Loucy (cell line): ENCODE data around the gene IQCC.

ENCODE experiments used
- H2AFZ ChIP-seq: fragments of 200-600 bp; sonication (generic); 2 replicates; pipeline ENCODE4 v1.6.0; 2016; ENCODE audit warnings: antibody characterized with exemption, mild to moderate bottlenecking, low read length, moderate library complexity
- H3F3A ChIP-seq: fragments of 200-600 bp; 2 replicates; pipeline ENCODE4 v1.6.0; 2016; ENCODE audit warnings: antibody characterized with exemption, low read depth, mild to moderate bottlenecking
- H3K27me3 ChIP-seq: fragments of 200-600 bp; sonication (generic); 2 replicates; pipeline ENCODE4 v1.6.1; 2014; ENCODE audit warnings: low read length, mild to moderate bottlenecking; ENCODE audit not compliant: insufficient read depth, poor library complexity, severe bottlenecking
- H3K36me3 ChIP-seq: fragments of 200-600 bp; sonication (generic); 2 replicates; pipeline ENCODE4 v1.6.1; 2016; ENCODE audit warnings: low read length; ENCODE audit not compliant: insufficient read depth
- H3K4me1 ChIP-seq: fragments of 200-600 bp; sonication (generic); 2 replicates; pipeline ENCODE4 v1.5.1; 2014; ENCODE audit warnings: low read length, mild to moderate bottlenecking; ENCODE audit not compliant: insufficient read depth, poor library complexity, severe bottlenecking
- H3K4me2 ChIP-seq: fragments of 200-600 bp; sonication (generic); 2 replicates; pipeline ENCODE4 v1.6.0; 2014; ENCODE audit warnings: antibody characterized with exemption, low read length, low read depth, mild to moderate bottlenecking; ENCODE audit not compliant: poor library complexity, severe bottlenecking
- H3K4me3 ChIP-seq: fragments of 200-600 bp; sonication (generic); 2 replicates; pipeline ENCODE4 v1.5.1; 2014; ENCODE audit warnings: low read length, mild to moderate bottlenecking, mixed read lengths; ENCODE audit not compliant: poor library complexity, severe bottlenecking
- H3K79me2 ChIP-seq: fragments of 200-600 bp; sonication (generic); 2 replicates; pipeline ENCODE4 v1.6.1; 2014; ENCODE audit warnings: low read length; ENCODE audit not compliant: insufficient read depth
- H3K9ac ChIP-seq: fragments of 200-600 bp; sonication (generic); 2 replicates; pipeline ENCODE4 v1.6.0; 2014; ENCODE audit warnings: mild to moderate bottlenecking, low read depth, low read length, moderate library complexity; ENCODE audit not compliant: poor library complexity, severe bottlenecking
- H3K9me2 ChIP-seq: fragments of 200-600 bp; sonication (generic); replicated peaks from 2 replicates; pipeline ENCODE4 v1.6.1; 2016; ENCODE audit warnings: low read depth, low read length, mixed read lengths
- H3K9me3 ChIP-seq: fragments of 200-600 bp; sonication (generic); 2 replicates; pipeline ENCODE4 v1.6.1; 2014; ENCODE audit warnings: mild to moderate bottlenecking, antibody characterized with exemption, low read length, low read depth; ENCODE audit not compliant: insufficient read depth
- H4K20me1 ChIP-seq: fragments of 200-600 bp; sonication (generic); 2 replicates; pipeline ENCODE4 v1.6.0; 2014; ENCODE audit warnings: antibody characterized with exemption, low read length, mild to moderate bottlenecking; ENCODE audit not compliant: insufficient read depth, poor library complexity, severe bottlenecking
- EZH2phosphoT487 ChIP-seq: fragments of 200-600 bp; IDR thresholded peaks from 2 replicates; pipeline ENCODE4 v1.6.1; 2018; ENCODE audit warnings: antibody characterized with exemption, mild to moderate bottlenecking, moderate library complexity, borderline replicate concordance
- TF ChIP-seq, protein P1 (sequence below): fragments of 200-600 bp; sonication (generic); conservative IDR thresholded peaks from 2 replicates; pipeline ENCODE4 v1.5.1; 2014; ENCODE audit warnings: mild to moderate bottlenecking, antibody characterized with exemption, low read length

Gene IQCC

DNA sequence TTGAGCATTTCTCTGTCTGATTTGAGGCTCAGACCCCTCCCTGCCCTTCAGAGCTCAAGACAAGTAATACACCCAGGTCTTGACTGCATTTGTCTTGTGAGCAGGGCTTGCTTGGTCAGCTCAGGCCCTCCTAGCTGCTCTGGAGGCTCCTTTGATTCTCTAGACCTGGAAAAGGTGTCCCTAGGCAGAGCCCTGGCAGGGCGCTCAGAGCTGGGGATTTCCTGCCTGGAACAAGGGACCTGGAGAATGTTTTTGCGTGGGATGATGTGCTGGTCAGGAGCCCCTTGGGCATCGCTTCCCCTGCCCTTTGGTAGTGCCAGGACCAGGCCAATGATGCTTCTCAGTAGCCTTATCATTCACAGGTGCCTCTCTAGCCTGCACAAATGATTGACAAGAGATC, 9.9 kb upstream of the IQCC start:
- Histone ChIP-seq H4K20me1 (peaks cover 66% of the 10 kb centered on the region), H3K4me1 (peaks cover 37% of the 10 kb centered on the region)

DNA sequence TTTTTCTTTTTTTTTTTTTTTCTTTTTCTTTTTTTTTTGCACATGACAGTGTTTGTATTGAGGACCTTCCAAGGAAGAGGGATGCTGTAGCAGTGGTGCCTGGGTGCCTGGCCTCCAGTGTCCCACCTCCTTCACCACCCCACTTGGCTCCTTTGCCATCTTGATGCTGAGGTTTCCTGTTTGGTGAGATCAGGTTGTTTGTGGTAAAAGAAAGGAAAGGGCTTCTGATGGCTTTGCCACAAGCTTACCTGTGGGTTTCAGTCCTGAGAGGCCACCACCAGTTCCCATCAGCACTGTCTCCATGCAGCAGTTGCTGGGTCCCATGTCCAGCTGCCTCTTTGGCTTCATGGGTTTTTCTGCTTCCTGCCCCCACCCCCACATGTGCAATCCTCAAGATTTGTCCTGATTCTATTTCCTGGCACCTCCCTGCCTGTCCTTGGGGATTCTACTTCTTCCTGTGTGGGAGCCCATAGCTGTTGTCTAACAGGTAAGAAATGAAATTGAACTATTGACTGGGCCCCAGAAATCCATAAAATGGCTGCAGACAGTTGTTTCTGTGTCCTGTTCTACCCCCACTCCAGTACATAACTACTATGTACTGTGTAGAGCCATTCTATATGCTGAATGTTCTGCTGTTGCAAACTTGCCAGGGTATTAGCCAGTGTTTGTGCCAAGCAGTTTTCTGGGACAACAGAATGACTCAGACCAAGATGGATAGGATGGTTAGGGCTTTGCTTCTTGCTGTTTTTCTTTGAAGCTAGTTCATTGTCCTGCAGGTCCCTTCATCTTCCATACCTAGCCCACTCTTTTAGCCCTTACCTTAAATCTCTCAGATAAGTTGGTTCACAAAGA, 9.3 kb upstream of the IQCC start:
- Histone ChIP-seq H3K4me3 (peak overlapping the region; percentile 25), H2AFZ (no peak overlapping the region), H4K20me1 (peaks cover 63% of the 10 kb centered on the region), H3K9me2 (no peaks in the 10 kb centered on the region), H3K4me2 (peak overlapping the region; percentile 65), H3F3A (peaks cover 7% of the 10 kb centered on the region; the same call in 1 of the 2 replicates), H3K36me3 (peaks cover 54% of the 10 kb centered on the region; the same call in 1 of the 2 replicates), H3K9me3 (no peaks in the 10 kb centered on the region), H3K79me2 (no peaks in the 10 kb centered on the region), H3K4me1 (peaks cover 37% of the 10 kb centered on the region), H3K9ac (no peak overlapping the region), H3K27me3 (no peaks in the 10 kb centered on the region)
- TF ChIP-seq EZH2phosphoT487 = no peak
- TF ChIP-seq, protein P1, sequence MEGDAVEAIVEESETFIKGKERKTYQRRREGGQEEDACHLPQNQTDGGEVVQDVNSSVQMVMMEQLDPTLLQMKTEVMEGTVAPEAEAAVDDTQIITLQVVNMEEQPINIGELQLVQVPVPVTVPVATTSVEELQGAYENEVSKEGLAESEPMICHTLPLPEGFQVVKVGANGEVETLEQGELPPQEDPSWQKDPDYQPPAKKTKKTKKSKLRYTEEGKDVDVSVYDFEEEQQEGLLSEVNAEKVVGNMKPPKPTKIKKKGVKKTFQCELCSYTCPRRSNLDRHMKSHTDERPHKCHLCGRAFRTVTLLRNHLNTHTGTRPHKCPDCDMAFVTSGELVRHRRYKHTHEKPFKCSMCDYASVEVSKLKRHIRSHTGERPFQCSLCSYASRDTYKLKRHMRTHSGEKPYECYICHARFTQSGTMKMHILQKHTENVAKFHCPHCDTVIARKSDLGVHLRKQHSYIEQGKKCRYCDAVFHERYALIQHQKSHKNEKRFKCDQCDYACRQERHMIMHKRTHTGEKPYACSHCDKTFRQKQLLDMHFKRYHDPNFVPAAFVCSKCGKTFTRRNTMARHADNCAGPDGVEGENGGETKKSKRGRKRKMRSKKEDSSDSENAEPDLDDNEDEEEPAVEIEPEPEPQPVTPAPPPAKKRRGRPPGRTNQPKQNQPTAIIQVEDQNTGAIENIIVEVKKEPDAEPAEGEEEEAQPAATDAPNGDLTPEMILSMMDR = no peak

More for the DNA sequence above, 9.9 kb upstream of the IQCC start:
- Histone ChIP-seq H3K4me3 (no peak overlapping the region), H3K4me2 (peak overlapping the region; percentile 65), H3K9me3 (no peaks in the 10 kb centered on the region), H3K9ac (no peak overlapping the region), H3K27me3 (no peaks in the 10 kb centered on the region), H3K36me3 (peaks cover 60% of the 10 kb centered on the region; the same call in 1 of the 2 replicates), H3F3A (peaks cover 7% of the 10 kb centered on the region; the same call in 1 of the 2 replicates), H3K79me2 (no peaks in the 10 kb centered on the region), H2AFZ (no peak overlapping the region), H3K9me2 (no peaks in the 10 kb centered on the region)
- TF ChIP-seq EZH2phosphoT487 = no peak
- TF ChIP-seq, protein P1 = no peak

DNA sequence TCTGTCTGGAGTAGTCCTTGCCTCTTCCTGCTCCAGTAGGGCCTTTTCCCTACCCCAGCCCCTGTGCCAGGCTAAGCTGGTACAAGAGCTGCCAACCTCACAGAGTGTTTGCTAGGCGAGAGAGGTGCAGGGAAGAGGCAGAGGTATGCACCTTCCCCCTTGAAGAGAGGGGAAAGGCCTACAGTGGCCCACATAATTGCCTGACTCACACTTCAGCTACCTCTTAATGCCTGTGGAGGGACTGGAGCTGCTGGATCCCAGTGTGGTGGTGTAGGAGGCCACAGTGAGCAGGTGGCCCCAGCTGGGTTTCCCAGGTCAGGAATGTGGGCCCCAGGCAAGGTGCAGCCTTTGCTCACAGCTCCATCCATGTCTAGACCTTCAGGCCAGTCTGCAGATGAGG, 8.4 kb upstream of the IQCC start:
- Histone ChIP-seq H3K4me3 (no peak overlapping the region), H3K9me3 (no peaks in the 10 kb centered on the region), H3F3A (peaks cover 7% of the 10 kb centered on the region; the same call in 1 of the 2 replicates), H2AFZ (no peak overlapping the region), H3K79me2 (peaks cover 5% of the 10 kb centered on the region; the same call in 1 of the 2 replicates), H3K4me2 (peak overlapping the region; percentile 65), H3K4me1 (peaks cover 43% of the 10 kb centered on the region), H3K27me3 (no peaks in the 10 kb centered on the region), H3K36me3 (peaks cover 46% of the 10 kb centered on the region; the same call in 1 of the 2 replicates), H3K9ac (no peak overlapping the region), H3K9me2 (no peaks in the 10 kb centered on the region), H4K20me1 (peaks cover 54% of the 10 kb centered on the region)
- TF ChIP-seq, protein P1 = no peak
- TF ChIP-seq EZH2phosphoT487 = no peak
